ENCODE results near the gene ATE1.

The ATE1 gene

GRCh38 chr10:121942749-121943416, 15.1 kb upstream of the ATE1 start:
- Histone ChIP-seq H3K9ac (ENCODE audit: low read depth, low read length) (no peak overlapping the region), H3K4me3 (ENCODE audit: low read depth in 1 of 2, low read length in 2 of 2) (no peak overlapping the region), H3K9me3 (ENCODE audit: insufficient read depth, low read length, severe bottlenecking) (no peaks in the 10 kb centered on the region), H3K4me2 (ENCODE audit: insufficient read depth, low read length) (no peak overlapping the region), H3K4me1 (ENCODE audit: insufficient read depth, low read length) (no peaks in the 10 kb centered on the region), H2AFZ (ENCODE audit: low read depth, low read length) (no peak overlapping the region), H3K79me2 (ENCODE audit: insufficient read depth, low read length) (no peaks in the 10 kb centered on the region), H3K27ac (ENCODE audit: low read length) (no peak overlapping the region), H3K36me3 (ENCODE audit: insufficient read depth, low read length) (no peaks in the 10 kb centered on the region), H3K27me3 (ENCODE audit: insufficient read depth, low read length, poor library complexity) (no peaks in the 10 kb centered on the region), H4K20me1 (ENCODE audit: insufficient read depth, low read length) (no peaks in the 10 kb centered on the region)
- DNase-seq = no peak
- no peak for TF ChIP-seq CTCF (IDR thresholded peaks at IDR 0.05; ENCODE audit: borderline replicate concordance, extremely low read depth, low read length, poor library complexity, severe bottlenecking)
- TF ChIP-seq EZH2 (IDR thresholded peaks at IDR 0.05; ENCODE audit: borderline replicate concordance, low read depth, low read length, severe bottlenecking) = no peak
- no peak for ATAC-seq (ENCODE audit: insufficient read depth, low read depth)

DNA sequence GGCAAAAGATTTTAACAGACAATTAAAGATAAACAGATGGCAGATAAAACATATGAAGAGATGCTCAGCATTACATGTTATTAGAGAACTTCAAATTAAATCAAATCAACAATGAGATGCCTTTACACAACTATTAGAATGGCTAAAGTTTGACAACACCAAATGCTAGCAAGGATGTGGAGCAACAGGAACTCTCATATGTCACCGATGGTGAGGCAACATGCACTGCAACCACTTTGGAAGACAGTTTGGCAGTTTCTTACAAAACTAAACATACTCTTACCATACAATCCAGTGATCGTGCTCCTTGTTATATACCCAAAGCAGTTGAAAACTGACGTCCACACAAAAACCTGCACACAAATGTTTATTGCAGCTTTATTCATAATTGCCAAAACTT, 13.7 kb upstream of the ATE1 start:
- H3K4me1 ChIP-seq (ENCODE audit: insufficient read depth, low read length) = no peaks in the 10 kb centered on the region
- ATAC-seq (ENCODE audit: insufficient read depth, low read depth) (no peak), DNase-seq (no peak)
- no peak overlapping the region for H2AFZ ChIP-seq (ENCODE audit: low read depth, low read length)
- no peak overlapping the region for H3K27ac ChIP-seq (ENCODE audit: low read length)
- no peaks in the 10 kb centered on the region for H4K20me1 ChIP-seq (ENCODE audit: insufficient read depth, low read length)
- H3K9me3 ChIP-seq (ENCODE audit: insufficient read depth, low read length, severe bottlenecking) = no peaks in the 10 kb centered on the region
- H3K27me3 ChIP-seq (ENCODE audit: insufficient read depth, low read length, poor library complexity) = no peaks in the 10 kb centered on the region
- H3K9ac ChIP-seq (ENCODE audit: low read depth, low read length) = no peak overlapping the region
- TF ChIP-seq EZH2 (IDR thresholded peaks at IDR 0.05; ENCODE audit: borderline replicate concordance, low read depth, low read length, severe bottlenecking) (no peak), CTCF (IDR thresholded peaks at IDR 0.05; ENCODE audit: borderline replicate concordance, extremely low read depth, low read length, poor library complexity, severe bottlenecking) (no peak)
- H3K4me2 ChIP-seq (ENCODE audit: insufficient read depth, low read length) = no peak overlapping the region
- H3K79me2 ChIP-seq (ENCODE audit: insufficient read depth, low read length) = no peaks in the 10 kb centered on the region
- H3K4me3 ChIP-seq (ENCODE audit: low read depth in 1 of 2, low read length in 2 of 2) = no peak overlapping the region
- H3K36me3 ChIP-seq (ENCODE audit: insufficient read depth, low read length) = no peaks in the 10 kb centered on the region

DNA sequence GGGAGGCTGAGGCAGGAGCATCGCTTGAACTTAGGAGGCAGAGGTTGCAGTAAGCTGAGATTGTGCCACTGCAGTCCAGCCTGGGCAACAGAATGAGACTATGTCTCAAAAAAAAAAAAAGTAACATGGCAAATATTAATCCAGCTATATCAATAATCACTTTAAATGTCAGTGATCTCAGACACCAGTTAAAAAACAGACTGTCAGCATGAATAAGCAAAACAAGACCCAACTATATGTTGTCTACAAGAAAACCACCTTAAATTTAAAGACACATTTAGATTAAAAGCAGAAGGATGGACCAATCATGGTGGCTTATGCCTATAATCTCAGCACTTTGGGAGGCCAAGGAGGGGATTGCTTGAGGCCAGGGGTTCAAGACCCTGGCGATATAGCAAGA, 8.5 kb upstream of the ATE1 start:
- Histone ChIP-seq H3K27ac (ENCODE audit: low read length) (no peak overlapping the region), H3K4me1 (ENCODE audit: insufficient read depth, low read length) (no peaks in the 10 kb centered on the region), H3K36me3 (ENCODE audit: insufficient read depth, low read length) (no peaks in the 10 kb centered on the region), H3K9ac (ENCODE audit: low read depth, low read length) (no peak overlapping the region), H2AFZ (ENCODE audit: low read depth, low read length) (no peak overlapping the region), H4K20me1 (ENCODE audit: insufficient read depth, low read length) (no peaks in the 10 kb centered on the region), H3K4me3 (ENCODE audit: low read depth in 1 of 2, low read length in 2 of 2) (no peak overlapping the region), H3K27me3 (ENCODE audit: insufficient read depth, low read length, poor library complexity) (no peaks in the 10 kb centered on the region), H3K9me3 (ENCODE audit: insufficient read depth, low read length, severe bottlenecking) (no peaks in the 10 kb centered on the region), H3K4me2 (ENCODE audit: insufficient read depth, low read length) (no peak overlapping the region), H3K79me2 (ENCODE audit: insufficient read depth, low read length) (no peaks in the 10 kb centered on the region)
- TF ChIP-seq CTCF (IDR thresholded peaks at IDR 0.05; ENCODE audit: borderline replicate concordance, extremely low read depth, low read length, poor library complexity, severe bottlenecking) (no peak), EZH2 (IDR thresholded peaks at IDR 0.05; ENCODE audit: borderline replicate concordance, low read depth, low read length, severe bottlenecking) (no peak)
- no peak for ATAC-seq (ENCODE audit: insufficient read depth, low read depth)
- DNase-seq = no peak
